GM19238 (cell line): ENCODE data around the gene PRDM16.

Experiments used
- DNase-seq: peaks from one replicate; pipeline ENCODE4 v3.0.0; 2011; ENCODE audit warnings: low spot score; ENCODE audit not compliant: insufficient read length

PRDM16 gene

GRCh38 chr1:3198371-3199271, 129.6 kb downstream of the PRDM16 start:
- no peak for DNase-seq

- DNase-seq: no peak
These were observed 135.7 kb downstream of the PRDM16 start for GRCh38 chr1:3204725-3205124.

GRCh38 chr1:3205815-3206214, 136.8 kb downstream of the PRDM16 start:
- no peak for DNase-seq

GRCh38 chr1:3206696-3207095, 137.7 kb downstream of the PRDM16 start:
- DNase-seq: no peak

GRCh38 chr1:3207217-3207848, 138.3 kb downstream of the PRDM16 start:
- DNase-seq: no peak

GRCh38 chr1:3208819-3209200, 139.8 kb downstream of the PRDM16 start:
- DNase-seq: no peak

- no peak for DNase-seq
These were observed 140.2 kb downstream of the PRDM16 start for GRCh38 chr1:3209201-3209600.

GRCh38 chr1:3211582-3212375, 142.8 kb downstream of the PRDM16 start:
- no peak for DNase-seq

GRCh38 chr1:3212453-3213355, 143.7 kb downstream of the PRDM16 start:
- DNase-seq: no peak

- no peak for DNase-seq
These were observed 144.7 kb downstream of the PRDM16 start for GRCh38 chr1:3213730-3214129.

- DNase-seq: no peak
These were observed 146.4 kb downstream of the PRDM16 start for GRCh38 chr1:3215198-3216014.

GRCh38 chr1:3216015-3216391, 147.0 kb downstream of the PRDM16 start:
- DNase-seq: no peak

GRCh38 chr1:3217181-3217641, 148.2 kb downstream of the PRDM16 start:
- DNase-seq: no peak

GRCh38 chr1:3217979-3218679, 149.1 kb downstream of the PRDM16 start:
- DNase-seq: no peak

GRCh38 chr1:3219005-3219790, 150.2 kb downstream of the PRDM16 start:
- no peak for DNase-seq

- DNase-seq: no peak
These were observed 150.9 kb downstream of the PRDM16 start for GRCh38 chr1:3219791-3220467.

GRCh38 chr1:3221112-3222041, 152.4 kb downstream of the PRDM16 start:
- no peak for DNase-seq
